Astrocyte of the hippocampus (primary cell): ENCODE data around the gene CD40LG.

ENCODE experiments used
- DNase-seq: peaks from one replicate; pipeline ENCODE4 v3.0.0; 2011; ENCODE audit warnings: low read depth, low spot score

Gene CD40LG

GRCh38 chrX:136697156-136697555 is 49.2 kb downstream of the CD40LG start:
- DNase-seq, result no peak

GRCh38 chrX:136708348-136708747 is 60.4 kb downstream of the CD40LG start:
- DNase-seq, result no peak
